NT2/D1 (cell line): ENCODE results near the gene PTPRT.

Experiments used
- DNase-seq: peaks from one replicate; pipeline ENCODE4 v3.0.0-alpha.2; 2011; ENCODE audit warnings: low read depth, low spot score
- H3K27me3 ChIP-seq: 2 replicates; pipeline ENCODE4 v1.6.0; 2011; ENCODE audit warnings: mild to moderate bottlenecking; ENCODE audit not compliant: insufficient read length, insufficient read depth
- H3K36me3 ChIP-seq: 2 replicates; pipeline ENCODE4 v1.6.1; 2011; ENCODE audit warnings: mild to moderate bottlenecking, low read length, mixed read lengths; ENCODE audit not compliant: insufficient read depth, insufficient read length
- H3K4me1 ChIP-seq: 2 replicates; pipeline ENCODE4 v1.5.1; 2011; ENCODE audit not compliant: insufficient read depth, insufficient read length
- H3K4me3 ChIP-seq: 2 replicates; pipeline ENCODE4 v1.5.1; 2011; ENCODE audit warnings: low read depth; ENCODE audit not compliant: insufficient read length
- H3K9ac ChIP-seq: 2 replicates; pipeline ENCODE4 v1.6.0; 2011; ENCODE audit warnings: low read depth; ENCODE audit not compliant: insufficient read length
- H3K9me3 ChIP-seq: 2 replicates; pipeline ENCODE4 v1.5.1; 2011; ENCODE audit warnings: mild to moderate bottlenecking, low read length; ENCODE audit not compliant: insufficient read depth
- SUZ12 ChIP-seq: IDR thresholded peaks from 2 replicates; pipeline ENCODE4 v1.6.1; 2011; ENCODE audit not compliant: insufficient read length, insufficient read depth; ENCODE audit errors: extremely low read depth
- YY1 ChIP-seq: IDR thresholded peaks from 2 replicates; pipeline ENCODE4 v1.6.1; 2011; ENCODE audit not compliant: insufficient read length, insufficient read depth
- ZNF274 ChIP-seq: IDR thresholded peaks from 2 replicates; pipeline ENCODE4 v1.6.1; 2011; ENCODE audit warnings: mild to moderate bottlenecking, low read depth, low read length

The PTPRT gene

DNA sequence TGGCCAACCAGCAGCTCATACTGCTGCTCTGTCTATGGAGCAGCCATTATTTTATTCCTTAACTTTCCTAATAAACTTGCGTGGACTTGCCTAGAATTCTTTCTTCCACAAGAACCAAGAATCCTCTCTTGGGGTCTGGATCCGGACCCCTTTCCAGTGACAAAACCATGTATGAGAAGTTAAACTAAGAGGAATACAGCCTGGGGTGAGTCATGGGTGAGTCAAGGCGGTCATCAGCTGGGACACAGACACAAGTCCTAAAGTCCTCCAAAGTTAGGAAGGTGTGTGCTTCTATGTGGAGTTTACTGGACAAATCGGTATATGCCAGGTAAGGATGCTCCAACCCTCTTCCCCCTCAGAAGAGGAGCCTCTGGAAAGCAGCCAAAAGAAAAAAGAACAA, 881.5 kb downstream of the PTPRT start:
- no peaks in the 10 kb centered on the region for H3K27me3 ChIP-seq
- H3K4me3 ChIP-seq = no peak overlapping the region
- H3K9ac ChIP-seq = no peak overlapping the region
- H3K9me3 ChIP-seq = no peaks in the 10 kb centered on the region
- H3K4me1 ChIP-seq = no peaks in the 10 kb centered on the region
- H3K36me3 ChIP-seq = no peaks in the 10 kb centered on the region
- DNase-seq = no peak
- TF ChIP-seq ZNF274 = no peak
- no peak for TF ChIP-seq YY1
- no peak for TF ChIP-seq SUZ12

DNA sequence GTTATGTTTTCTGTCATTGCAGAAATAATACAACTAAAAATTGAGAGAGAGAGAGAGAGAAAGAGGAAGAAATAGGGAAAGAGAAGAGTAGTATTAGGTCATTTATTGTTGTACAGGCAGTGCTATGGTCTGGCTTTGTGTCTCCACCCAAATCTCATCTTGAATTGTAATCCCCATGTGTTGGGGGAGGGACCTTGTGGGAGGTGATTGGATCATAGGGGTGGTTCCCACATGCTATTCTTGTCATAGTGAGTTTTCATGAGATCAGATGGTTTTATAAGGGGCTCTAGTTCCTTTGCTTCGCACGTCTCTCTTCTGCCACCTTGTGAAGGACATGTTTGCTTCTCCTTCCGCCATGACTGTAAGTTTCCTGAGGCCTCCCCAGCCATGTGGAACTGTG, 894.1 kb downstream of the PTPRT start:
- TF ChIP-seq YY1 (no peak), SUZ12 (no peak), ZNF274 (no peak)
- no peak overlapping the region for H3K9ac ChIP-seq

DNA sequence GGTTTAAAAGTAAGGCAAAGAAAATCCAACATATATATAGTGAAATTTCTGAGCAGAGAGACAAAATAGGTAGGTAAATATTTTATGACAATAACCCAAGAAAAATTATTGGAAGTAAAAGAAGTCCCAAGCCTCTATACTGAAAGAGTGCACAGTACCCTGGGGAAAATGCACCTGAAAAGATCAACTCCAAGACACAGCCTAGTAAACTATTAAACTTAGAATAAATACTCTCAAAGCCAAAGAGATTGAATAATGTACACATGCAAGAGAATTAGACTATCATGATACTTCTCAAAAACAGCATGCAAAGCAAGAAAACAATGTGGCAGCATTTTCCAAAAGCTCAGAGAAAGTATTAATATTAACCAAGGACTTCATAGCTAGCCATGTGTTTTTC, 894.7 kb downstream of the PTPRT start:
- TF ChIP-seq ZNF274 (no peak), SUZ12 (no peak), YY1 (no peak)
- H3K36me3 ChIP-seq = no peaks in the 10 kb centered on the region
- H3K4me3 ChIP-seq = no peak overlapping the region
- no peaks in the 10 kb centered on the region for H3K27me3 ChIP-seq
- no peak overlapping the region for H3K9ac ChIP-seq
- H3K9me3 ChIP-seq = no peaks in the 10 kb centered on the region
- no peak for DNase-seq
- no peaks in the 10 kb centered on the region for H3K4me1 ChIP-seq

More for the DNA sequence above, 894.1 kb downstream of the PTPRT start:
- Histone ChIP-seq H3K4me3 (no peak overlapping the region), H3K27me3 (no peaks in the 10 kb centered on the region), H3K4me1 (no peaks in the 10 kb centered on the region), H3K9me3 (no peaks in the 10 kb centered on the region), H3K36me3 (no peaks in the 10 kb centered on the region)
- no peak for DNase-seq

DNA sequence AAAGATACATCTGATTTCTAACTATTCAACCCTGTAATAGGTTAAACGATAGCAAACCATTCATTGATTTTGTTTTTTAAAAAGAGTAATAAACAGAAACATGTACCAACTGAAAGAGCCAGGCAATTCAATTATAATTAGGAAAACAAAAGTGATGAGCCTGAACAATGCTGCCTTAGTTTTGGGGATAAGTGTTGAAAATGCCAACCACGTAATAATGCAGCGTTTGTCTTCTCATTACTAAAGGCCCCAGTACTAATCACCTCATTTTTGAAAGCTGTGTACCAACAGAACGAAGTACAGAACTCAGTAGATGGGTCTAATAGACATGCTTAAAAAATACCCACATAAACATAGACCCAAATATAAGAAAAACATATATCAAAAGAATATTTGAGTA, 907.9 kb downstream of the PTPRT start:
- H3K9me3 ChIP-seq = no peaks in the 10 kb centered on the region
- no peaks in the 10 kb centered on the region for H3K4me1 ChIP-seq
- no peak overlapping the region for H3K4me3 ChIP-seq
- no peaks in the 10 kb centered on the region for H3K36me3 ChIP-seq
- H3K9ac ChIP-seq = no peak overlapping the region
- no peaks in the 10 kb centered on the region for H3K27me3 ChIP-seq
- no peak for DNase-seq
- TF ChIP-seq SUZ12 (no peak), ZNF274 (no peak), YY1 (no peak)

DNA sequence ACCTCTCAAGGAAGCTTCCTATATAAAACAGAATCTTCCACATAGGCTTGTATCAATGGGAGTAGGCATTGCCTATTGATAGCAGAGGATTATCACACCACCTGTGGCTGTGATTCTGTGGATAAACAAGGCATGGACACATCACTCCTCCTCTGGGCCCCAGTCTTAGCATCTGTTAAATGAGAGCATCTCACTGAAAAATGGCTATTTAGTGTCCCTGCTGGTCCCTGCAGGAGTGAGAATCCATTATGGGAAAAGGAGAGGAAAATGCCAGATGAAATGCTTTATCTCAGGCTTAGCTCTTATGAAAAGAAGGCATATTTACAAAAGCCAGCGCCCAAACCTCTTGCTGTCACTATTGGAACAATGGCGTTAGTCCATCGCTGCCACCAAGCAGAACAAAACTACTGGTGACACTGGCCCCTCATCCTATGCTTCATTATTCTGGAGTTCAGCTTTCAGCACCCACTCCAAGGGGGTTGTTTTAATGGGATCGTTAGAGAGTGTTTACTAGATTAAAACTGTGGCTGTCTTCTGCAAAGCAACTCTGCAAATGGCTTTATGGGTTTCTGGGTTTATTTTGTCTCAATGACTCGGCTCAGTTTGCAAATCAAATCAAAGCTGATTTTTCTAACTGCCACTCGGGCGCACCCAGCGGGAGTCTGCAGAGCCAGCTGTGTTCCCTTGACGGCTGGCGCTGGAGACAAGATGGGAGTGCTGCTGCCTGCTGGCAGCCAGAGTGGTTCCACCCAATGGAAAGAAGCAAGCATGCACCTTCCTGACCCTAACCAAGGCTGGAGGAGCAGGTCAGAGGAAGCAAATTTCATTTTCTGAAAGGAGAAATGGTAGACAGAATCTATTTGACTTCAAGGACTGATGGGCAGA, 912.7 kb downstream of the PTPRT start:
- Histone ChIP-seq H3K4me1 (no peaks in the 10 kb centered on the region), H3K27me3 (no peaks in the 10 kb centered on the region), H3K9ac (no peak overlapping the region), H3K36me3 (no peaks in the 10 kb centered on the region), H3K9me3 (no peaks in the 10 kb centered on the region), H3K4me3 (no peak overlapping the region)
- TF ChIP-seq ZNF274 = no peak
- TF ChIP-seq YY1 = no peak
- TF ChIP-seq SUZ12 = no peak
- no peak for DNase-seq

DNA sequence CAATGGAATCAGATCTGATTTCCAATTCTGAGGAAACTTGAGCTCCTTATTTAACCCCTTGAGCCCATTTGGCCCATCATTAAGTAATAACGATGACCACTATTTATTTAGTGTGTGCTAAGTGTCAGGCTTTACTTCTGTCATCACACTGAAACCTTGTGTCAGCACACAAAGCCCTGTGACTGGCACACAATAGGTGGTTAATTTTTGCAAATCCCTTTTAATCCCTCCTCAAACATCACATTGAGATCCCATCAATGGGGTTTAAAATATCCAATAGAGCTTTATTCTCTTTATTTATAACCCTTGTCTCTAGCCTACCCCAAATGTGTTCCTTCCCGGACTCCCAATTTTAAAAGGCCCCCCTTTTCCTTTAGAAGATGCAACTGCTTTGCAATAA, 914.7 kb downstream of the PTPRT start:
- Histone ChIP-seq H3K4me3 (no peak overlapping the region), H3K4me1 (no peaks in the 10 kb centered on the region), H3K9ac (no peak overlapping the region), H3K9me3 (no peaks in the 10 kb centered on the region), H3K36me3 (no peaks in the 10 kb centered on the region), H3K27me3 (no peaks in the 10 kb centered on the region)
- TF ChIP-seq YY1 (no peak), ZNF274 (no peak), SUZ12 (no peak)
- no peak for DNase-seq

DNA sequence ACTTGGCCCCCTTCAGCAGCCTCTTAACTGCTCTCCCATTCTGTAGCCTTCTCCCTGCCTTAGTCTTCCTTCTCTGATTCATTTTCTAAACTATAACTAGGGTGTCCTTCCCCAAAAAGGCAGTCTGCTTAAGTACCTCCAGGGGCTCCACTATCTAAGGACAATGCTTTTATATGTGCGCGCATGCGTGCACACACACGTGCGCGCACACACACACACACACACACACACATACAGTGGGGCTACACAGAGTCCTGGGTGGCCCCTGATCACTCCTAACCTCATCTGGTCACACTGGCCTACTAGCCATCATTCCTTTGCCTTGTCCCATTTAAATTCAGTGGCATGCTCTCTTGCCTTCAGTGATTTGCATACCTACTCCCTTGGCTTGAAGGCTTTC, 917.2 kb downstream of the PTPRT start:
- Histone ChIP-seq H3K27me3 (no peaks in the 10 kb centered on the region), H3K9ac (no peak overlapping the region), H3K4me3 (no peak overlapping the region), H3K36me3 (no peaks in the 10 kb centered on the region), H3K9me3 (no peaks in the 10 kb centered on the region), H3K4me1 (no peaks in the 10 kb centered on the region)
- TF ChIP-seq ZNF274 (no peak), SUZ12 (no peak), YY1 (no peak)
- DNase-seq = no peak
